ENCODE data around the gene YY1.

GRCh38 chr14:100237735-100238418 lies 1.1 kb upstream of the YY1 start:
- TF ChIP-seq POLR2AphosphoS5 (IDR thresholded peaks at IDR 0.05) (no peak), POLR2A (IDR thresholded peaks at IDR 0.05) (no peak), CTCF (IDR thresholded peaks at IDR 0.05) (no peak)
